ENCODE data around the gene ANKRD23. TPM values are rescaled to one million over a fixed set of nuclear protein-coding genes. Genes with fewer than 3 reads are reported as not detected.
A peak's percentile ranks its signal among the peaks of the same experiment; 100 is the strongest.

Gene ANKRD23
- total and polyA plus RNA-seq, 2 of the 13 experiments (the other 11 are each of a cell fraction or from before 2014, with no cell fraction given): 1.5 to 1.6 TPM

GRCh38 chr2:96816836-96817702 lies 26.8 kb downstream of the ANKRD23 start (continued):
- TF ChIP-seq ZNF343 (CRISPR knock-in tag; IDR thresholded peaks at IDR 0.05): peak; percentile 51; the same call in 1 of the 2 replicates
- TF ChIP-seq SMAD1 (CRISPR knock-in tag; IDR thresholded peaks at IDR 0.05; ENCODE audit: borderline replicate concordance, low read depth): no peak
- TF ChIP-seq ZNF33B (CRISPR knock-in tag; IDR thresholded peaks at IDR 0.05): no peak
- no peak for TF ChIP-seq ATM (IDR thresholded peaks at IDR 0.05; ENCODE audit: borderline replicate concordance)
- TF ChIP-seq SP1 (IDR thresholded peaks at IDR 0.05): no peak
- no peak for TF ChIP-seq SP1 (CRISPR knock-in tag; IDR thresholded peaks at IDR 0.05)
- no peak for TF ChIP-seq ZNF30 (CRISPR knock-in tag; IDR thresholded peaks at IDR 0.05)
- TF ChIP-seq TCF7L2 (IDR thresholded peaks at IDR 0.05; ENCODE audit: low read depth, low read length): no peak
- peak; percentile 71; the same call in 1 of the 2 replicates for TF ChIP-seq ZNF280B (CRISPR knock-in tag; IDR thresholded peaks at IDR 0.05; ENCODE audit: borderline replicate concordance)
- no peak for TF ChIP-seq YEATS2 (CRISPR knock-in tag; IDR thresholded peaks at IDR 0.05; ENCODE audit: borderline replicate concordance)
- no peak for TF ChIP-seq IRX3 (CRISPR knock-in tag; IDR thresholded peaks at IDR 0.05; ENCODE audit: borderline replicate concordance, low read depth)
- no peak for TF ChIP-seq ZNF691 (CRISPR knock-in tag; IDR thresholded peaks at IDR 0.05; ENCODE audit: borderline replicate concordance, low read depth)
- 0 out of 2 replicates have a peak, but pooled peaks have one; percentile 57 for TF ChIP-seq RNF2 (conservative IDR thresholded peaks at IDR 0.05; ENCODE audit: low read depth)
- no peak for TF ChIP-seq TARDBP (CRISPR knock-in tag; IDR thresholded peaks at IDR 0.05)

Measured in HepG2 (cell line).